Sigmoid colon (tissue), 7 donors: ENCODE results near the gene ATG4C. TPM values are rescaled to one million over a fixed set of nuclear protein-coding genes. Genes with fewer than 3 reads are reported as not detected.
A peak's percentile ranks its signal among the peaks of the same experiment; 100 is the strongest.
"Not testable (repeated sequence)": the region's sequence is repeated elsewhere in the genome, so short reads cannot be mapped to it uniquely, and the experiment has no call there.

Experiments used
- DNase-seq: peaks from one replicate; pipeline ENCODE4 v3.0.0-alpha.2; 2019
- H3K27ac ChIP-seq, 4 donors: fragments of 200-600 bp; sonication (generic); one replicate each; pipeline ENCODE4 v1.5.1; 2016 to 2019; ENCODE audit warnings: mild to moderate bottlenecking in 1 of 4
- H3K27me3 ChIP-seq, 3 donors: fragments of 200-600 bp; sonication (generic); one replicate each; pipeline ENCODE4 v1.5.1; 2019; ENCODE audit warnings: mild to moderate bottlenecking in 1 of 3
- H3K36me3 ChIP-seq, 4 donors: fragments of 200-600 bp; sonication (generic); one replicate each; pipeline ENCODE4 v1.5.1; 2016 to 2019
- H3K4me1 ChIP-seq, 4 donors: fragments of 200-600 bp; sonication (generic); one replicate each; pipeline ENCODE4 v1.5.1; 2017 to 2019
- H3K4me3 ChIP-seq, 4 donors: fragments of 200-600 bp; sonication (generic); one replicate each; pipeline ENCODE4 v1.5.1; 2017 to 2019; ENCODE audit warnings: mild to moderate bottlenecking in 2 of 4, moderate library complexity in 1 of 4
- H3K9me3 ChIP-seq, 4 donors: fragments of 200-600 bp in 3 of 4; sonication (generic) in 3 of 4; one replicate each; pipeline versions ENCODE4 v1.5.1 to v1.6.1; 2013 to 2019
- EP300 ChIP-seq, 4 donors: sonication (generic); formaldehyde crosslinking; IDR thresholded peaks; one replicate each; pipeline ENCODE4 v1.6.1; 2017; ENCODE audit warnings: antibody characterized with exemption in 4 of 4
- POLR2A ChIP-seq, 2 donors: fragments of 450-650 bp; IDR thresholded peaks; one replicate each; pipeline ENCODE4 v1.6.1; 2016; ENCODE audit warnings: antibody characterized with exemption in 2 of 2, mild to moderate bottlenecking in 2 of 2, moderate library complexity in 2 of 2
- POLR2AphosphoS5 ChIP-seq, 4 donors: sonication (generic); formaldehyde crosslinking; IDR thresholded peaks; one replicate each; pipeline ENCODE4 v1.6.1; 2017; ENCODE audit warnings: antibody characterized with exemption in 4 of 4
- WGBS, 2 donors: extraction: QIAGEN DNeasy Blood & Tissue Kit; methylation state at CpG; one replicate each; pipeline ENCODE4 v1.1.7; 2013; 5-methylcytosine and 5-hydroxymethylcytosine counted together
- intact Hi-C: fragments of 100-400 bp; cut with DNase I; formaldehyde crosslinking; loops from one replicate; pipeline ENCODE4 v1.15.1; 2023
- polyA plus RNA-seq, 3 donors: library from polyadenylated mRNA; stranded (reverse); fragments of 200-250 nt; gene quantifications; one replicate each; pipeline ENCODE4 v1.2.3, GENCODE V29; 2013
- total RNA-seq, 4 donors: library from RNA; depleted of rRNA; stranded (reverse); fragments of >200 nt; gene quantifications; one replicate each; pipeline ENCODE4 v1.1.0, GENCODE V29; 2016
- TF ChIP-seq, protein P1 (sequence below), 4 experiments: fragments of 450-650 bp in 3 of 4; fragments of 200-600 bp in 1 of 4; IDR thresholded peaks; one replicate each; pipeline ENCODE4 v1.5.1; 2016 to 2019; ENCODE audit warnings: antibody characterized with exemption in 4 of 4, mild to moderate bottlenecking in 3 of 4, moderate library complexity in 2 of 4
- donor health status: healthy with polysubstance abuse.
- donor health status: Bipolar disorder and iron deficiency.
- donor health status: healthy.

Gene ATG4C
- total and polyA plus RNA-seq, 7 donors, result 3.6 to 15.5 (median 9.0) TPM

DNA sequence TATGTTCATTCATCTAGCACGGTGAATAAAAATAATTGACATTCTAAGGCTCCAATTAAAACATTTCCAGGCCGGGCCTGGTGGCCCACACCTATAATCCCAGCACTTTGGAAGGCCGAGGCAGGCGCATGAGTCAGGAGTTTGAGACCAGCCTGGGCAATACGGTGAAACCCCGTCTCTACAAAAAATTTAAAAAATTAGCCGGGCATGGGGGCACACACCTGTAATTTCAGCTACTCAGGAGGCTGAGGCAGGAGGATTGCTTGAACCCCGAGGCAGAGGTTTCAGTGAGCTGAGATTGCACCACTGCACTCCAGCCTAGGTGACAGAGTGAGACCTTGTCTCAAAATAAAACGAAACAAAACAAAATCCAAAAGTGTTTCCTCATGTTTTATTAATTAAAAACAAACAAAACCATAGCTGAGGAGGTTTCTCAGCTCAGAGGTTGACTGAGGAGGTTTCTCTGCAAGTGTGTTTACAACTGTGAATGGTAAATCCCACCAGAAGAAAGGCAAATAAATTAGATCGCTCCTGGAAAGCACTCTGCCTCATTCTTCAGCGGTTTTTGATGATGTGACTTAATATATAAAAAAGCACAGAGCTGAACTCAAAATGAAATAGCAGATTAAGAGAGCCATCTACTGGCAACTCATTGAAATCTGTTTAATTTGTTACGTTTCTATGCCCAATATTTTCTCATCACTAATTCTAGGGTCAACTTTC is 37.7 kb upstream of the ATG4C start:
- no peak overlapping the region for H3K27ac ChIP-seq
- H3K36me3 ChIP-seq, result no peaks in the 10 kb centered on the region
- TF ChIP-seq, protein P1, sequence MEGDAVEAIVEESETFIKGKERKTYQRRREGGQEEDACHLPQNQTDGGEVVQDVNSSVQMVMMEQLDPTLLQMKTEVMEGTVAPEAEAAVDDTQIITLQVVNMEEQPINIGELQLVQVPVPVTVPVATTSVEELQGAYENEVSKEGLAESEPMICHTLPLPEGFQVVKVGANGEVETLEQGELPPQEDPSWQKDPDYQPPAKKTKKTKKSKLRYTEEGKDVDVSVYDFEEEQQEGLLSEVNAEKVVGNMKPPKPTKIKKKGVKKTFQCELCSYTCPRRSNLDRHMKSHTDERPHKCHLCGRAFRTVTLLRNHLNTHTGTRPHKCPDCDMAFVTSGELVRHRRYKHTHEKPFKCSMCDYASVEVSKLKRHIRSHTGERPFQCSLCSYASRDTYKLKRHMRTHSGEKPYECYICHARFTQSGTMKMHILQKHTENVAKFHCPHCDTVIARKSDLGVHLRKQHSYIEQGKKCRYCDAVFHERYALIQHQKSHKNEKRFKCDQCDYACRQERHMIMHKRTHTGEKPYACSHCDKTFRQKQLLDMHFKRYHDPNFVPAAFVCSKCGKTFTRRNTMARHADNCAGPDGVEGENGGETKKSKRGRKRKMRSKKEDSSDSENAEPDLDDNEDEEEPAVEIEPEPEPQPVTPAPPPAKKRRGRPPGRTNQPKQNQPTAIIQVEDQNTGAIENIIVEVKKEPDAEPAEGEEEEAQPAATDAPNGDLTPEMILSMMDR (IDR thresholded peaks at IDR 0.05), result peak in 3 of 4 experiments; percentile 10 to 63 (median 48)
- no peak for TF ChIP-seq POLR2AphosphoS5 (IDR thresholded peaks at IDR 0.05)
- H3K4me1 ChIP-seq, result peaks cover 0 to 23% (median 14%) of the 10 kb centered on the region in 4 donors
- no peaks in the 10 kb centered on the region for H3K9me3 ChIP-seq
- intact Hi-C loops, result loop anchor here (2.0 to 5.0 kb wide), 2 partner anchors 59 to 237 kb away; partner anchors contain the start of gene DOCK7
- no peaks in the 10 kb centered on the region for H3K27me3 ChIP-seq
- H3K4me3 ChIP-seq, result no peak overlapping the region
- no peak for DNase-seq
- WGBS, 2 donors, result 61 to 65% methylated on average over 12 of the region's 12 CpGs

DNA sequence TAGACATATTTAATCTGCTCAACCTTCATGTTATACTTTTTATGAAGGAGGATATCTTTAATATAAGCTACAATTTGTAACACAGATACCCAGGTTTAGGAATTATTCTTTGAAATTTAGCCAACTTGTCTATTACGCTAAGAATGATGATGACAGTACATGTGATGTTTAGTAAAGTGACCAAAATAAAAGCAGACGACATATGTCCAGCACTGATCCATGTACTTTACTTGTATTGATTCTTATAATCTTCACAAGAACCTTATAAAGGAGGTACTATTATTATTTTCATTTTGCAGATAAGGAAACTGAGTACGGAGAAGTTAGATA is 37.2 kb upstream of the ATG4C start:
- WGBS, 2 donors, result 63 to 68% methylated on average over 3 of the region's 3 CpGs
- peaks cover 0 to 24% (median 14%) of the 10 kb centered on the region in 4 donors for H3K4me1 ChIP-seq
- H3K9me3 ChIP-seq, result no peaks in the 10 kb centered on the region
- H3K36me3 ChIP-seq, result no peaks in the 10 kb centered on the region
- no peaks in the 10 kb centered on the region for H3K27me3 ChIP-seq
- TF ChIP-seq POLR2A (IDR thresholded peaks at IDR 0.05), result no peak
- TF ChIP-seq, protein P1 (IDR thresholded peaks at IDR 0.05), result peak in 1 of 4 experiments; percentile 29
- no peak for DNase-seq
- intact Hi-C loops, result loop anchor here (2.0 to 5.0 kb wide), 2 partner anchors 59 to 238 kb away; partner anchors contain the start of gene DOCK7
- H3K4me3 ChIP-seq, result no peak overlapping the region
- H3K27ac ChIP-seq, result no peak overlapping the region

DNA sequence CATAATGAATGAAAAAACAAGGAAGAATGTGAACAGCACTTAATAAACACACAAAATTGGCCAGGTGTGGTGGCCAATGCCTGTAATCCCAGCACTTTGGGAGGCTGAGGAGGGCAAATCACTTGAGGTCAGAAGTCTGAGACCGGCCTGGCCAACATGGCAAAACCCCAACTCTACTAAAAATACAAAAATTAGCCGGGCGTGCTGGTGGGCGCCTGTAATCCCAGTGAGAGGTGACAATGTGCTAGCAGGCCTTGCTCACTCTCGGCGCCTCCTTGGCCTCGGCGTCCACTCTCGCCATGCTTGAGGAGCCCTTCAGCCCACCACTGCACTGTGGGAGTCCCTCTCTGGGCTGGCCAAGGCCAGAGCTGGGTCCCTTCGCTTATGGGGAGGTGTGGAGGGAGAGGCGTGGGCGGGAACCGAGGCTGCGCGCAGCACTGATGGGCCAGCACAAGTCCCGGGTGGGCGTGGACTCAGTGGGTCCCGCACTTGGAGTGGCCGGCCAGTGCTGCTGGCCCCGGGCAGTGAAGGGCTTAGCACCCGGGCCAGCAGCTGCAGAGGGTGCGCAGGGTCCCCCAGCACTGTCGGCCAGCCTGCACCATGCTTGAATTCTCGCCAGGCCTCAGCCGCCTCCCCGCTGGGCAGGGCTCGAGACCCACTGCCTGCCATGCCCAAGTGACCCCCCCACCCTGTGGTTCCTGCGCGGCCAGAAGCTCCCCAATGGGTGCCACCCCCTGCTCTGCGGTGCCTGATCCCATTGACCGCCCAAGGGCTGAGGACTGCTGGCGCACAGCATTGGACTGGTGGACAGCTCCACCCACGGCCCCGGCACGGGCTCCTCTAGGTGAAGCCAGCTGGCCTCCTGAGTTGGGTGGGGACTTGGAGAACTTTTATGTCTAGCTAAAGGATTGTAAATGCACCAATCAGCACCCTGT is 30.6 kb upstream of the ATG4C start:
- Histone ChIP-seq H3K4me3 (no peak overlapping the region), H3K9me3 (no peaks in the 10 kb centered on the region), H3K27me3 (no peaks in the 10 kb centered on the region), H3K27ac (no peak overlapping the region), H3K36me3 (no peaks in the 10 kb centered on the region), H3K4me1 (peaks cover 0 to 10% (median 4%) of the 10 kb centered on the region in 4 donors)
- intact Hi-C loops, result no loop called here
- WGBS, 2 donors, result 95 to 96% methylated on average over 35 of the region's 35 CpGs
- no peak for DNase-seq
- TF ChIP-seq POLR2AphosphoS5 (IDR thresholded peaks at IDR 0.05) (no peak), EP300 (IDR thresholded peaks at IDR 0.05) (no peak), POLR2A (IDR thresholded peaks at IDR 0.05) (no peak)
- TF ChIP-seq, protein P1 (IDR thresholded peaks at IDR 0.05), result no peak

DNA sequence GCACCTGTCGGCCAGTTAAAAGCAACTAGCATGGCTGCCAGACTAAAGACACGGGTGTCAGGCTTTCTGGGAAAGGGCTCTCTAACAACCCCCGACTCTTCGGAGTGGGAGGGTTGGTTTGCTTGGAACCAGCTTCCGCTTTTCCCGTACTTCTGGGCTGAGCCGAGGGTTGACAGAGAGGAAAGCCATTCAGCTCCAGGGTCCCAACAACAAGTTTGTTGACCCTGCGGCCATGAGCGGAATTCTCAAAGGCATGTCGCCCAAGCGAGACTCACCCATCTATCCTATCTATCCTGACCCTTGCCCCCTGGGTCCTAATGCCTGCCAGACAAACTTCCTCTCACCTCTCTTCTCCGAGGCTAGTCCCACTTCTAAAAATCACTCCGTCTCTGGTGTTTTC is 29.0 kb upstream of the ATG4C start:
- 90 to 95% methylated on average over 13 of the region's 13 CpGs for WGBS, 2 donors

DNA sequence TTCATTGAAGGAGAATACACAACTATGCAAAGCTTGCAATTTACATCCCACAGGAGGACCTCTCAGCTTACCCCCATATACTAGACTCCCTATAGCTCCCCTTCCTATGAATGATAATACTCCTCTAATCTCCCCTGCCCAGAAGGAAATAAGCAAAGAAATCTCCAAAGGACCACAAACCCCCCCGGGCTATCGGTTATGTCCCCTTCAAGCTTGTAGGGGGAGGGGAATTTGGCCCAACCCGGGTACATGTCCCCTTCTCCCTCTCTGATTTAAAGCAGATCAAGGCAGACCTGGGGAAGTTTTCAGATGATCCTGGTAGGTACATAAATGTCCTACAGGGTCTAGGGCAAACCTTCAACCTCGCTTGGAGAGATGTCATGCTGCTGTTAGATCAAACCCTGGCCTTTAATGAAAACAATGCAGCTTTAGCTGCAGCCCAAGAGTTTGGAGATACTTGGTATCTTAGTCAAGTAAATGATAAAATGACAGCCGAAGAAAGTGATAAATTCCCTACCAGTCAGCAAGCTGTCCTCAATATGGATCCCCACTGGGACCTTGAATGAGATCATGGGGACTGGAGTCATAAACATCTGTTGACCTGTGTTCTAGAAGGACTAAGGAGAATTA is 27.6 kb upstream of the ATG4C start:
- intact Hi-C loops, DNase-seq, H3K36me3 ChIP-seq, H3K27ac ChIP-seq, H3K4me1 ChIP-seq, H3K4me3 ChIP-seq, H3K9me3 ChIP-seq, H3K27me3 ChIP-seq: not testable (repeated sequence)
- 88 to 92% methylated on average over 5 of the region's 5 CpGs for WGBS, 2 donors

More for the DNA sequence above, 29.0 kb upstream of the ATG4C start:
- H3K36me3 ChIP-seq, H3K4me3 ChIP-seq, DNase-seq, H3K27me3 ChIP-seq, H3K9me3 ChIP-seq, H3K27ac ChIP-seq, H3K4me1 ChIP-seq, intact Hi-C loops: not testable (repeated sequence)

DNA sequence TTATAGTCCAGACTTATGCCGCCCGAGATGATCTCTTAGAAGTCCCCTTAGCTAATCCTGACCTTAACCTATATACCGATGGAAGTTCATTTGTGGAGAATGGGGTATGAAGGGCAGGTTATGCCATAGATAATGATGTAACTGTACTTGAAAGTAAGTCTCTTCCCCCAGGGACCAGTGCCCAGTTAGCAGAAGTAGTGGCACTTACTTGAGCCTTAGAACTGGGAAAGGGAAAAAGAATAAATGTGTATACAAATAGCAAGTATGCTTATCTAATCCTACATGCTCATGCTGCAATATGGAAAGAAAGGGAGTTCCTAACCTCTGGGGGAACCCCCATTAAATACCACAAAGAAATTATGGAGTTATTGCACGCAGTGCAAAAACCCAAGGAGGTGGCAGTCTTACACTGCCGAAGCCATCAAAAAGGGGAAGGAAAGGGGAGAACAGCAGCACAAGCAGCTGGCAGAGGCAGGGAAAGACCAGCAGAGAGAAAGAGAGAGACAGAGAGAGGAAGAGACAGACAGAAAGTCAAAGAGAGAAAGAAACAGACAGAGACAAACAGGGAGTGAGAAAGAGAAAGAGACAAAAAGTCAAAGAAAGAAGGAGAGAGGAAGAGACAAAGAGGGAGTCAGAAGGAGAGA is 24.6 kb upstream of the ATG4C start:
- H3K27me3 ChIP-seq, H3K4me1 ChIP-seq, intact Hi-C loops, H3K9me3 ChIP-seq, H3K4me3 ChIP-seq, H3K36me3 ChIP-seq, DNase-seq, H3K27ac ChIP-seq: not testable (repeated sequence)
- WGBS, 2 donors, result 76 to 81% methylated on average over 5 of the region's 5 CpGs

DNA sequence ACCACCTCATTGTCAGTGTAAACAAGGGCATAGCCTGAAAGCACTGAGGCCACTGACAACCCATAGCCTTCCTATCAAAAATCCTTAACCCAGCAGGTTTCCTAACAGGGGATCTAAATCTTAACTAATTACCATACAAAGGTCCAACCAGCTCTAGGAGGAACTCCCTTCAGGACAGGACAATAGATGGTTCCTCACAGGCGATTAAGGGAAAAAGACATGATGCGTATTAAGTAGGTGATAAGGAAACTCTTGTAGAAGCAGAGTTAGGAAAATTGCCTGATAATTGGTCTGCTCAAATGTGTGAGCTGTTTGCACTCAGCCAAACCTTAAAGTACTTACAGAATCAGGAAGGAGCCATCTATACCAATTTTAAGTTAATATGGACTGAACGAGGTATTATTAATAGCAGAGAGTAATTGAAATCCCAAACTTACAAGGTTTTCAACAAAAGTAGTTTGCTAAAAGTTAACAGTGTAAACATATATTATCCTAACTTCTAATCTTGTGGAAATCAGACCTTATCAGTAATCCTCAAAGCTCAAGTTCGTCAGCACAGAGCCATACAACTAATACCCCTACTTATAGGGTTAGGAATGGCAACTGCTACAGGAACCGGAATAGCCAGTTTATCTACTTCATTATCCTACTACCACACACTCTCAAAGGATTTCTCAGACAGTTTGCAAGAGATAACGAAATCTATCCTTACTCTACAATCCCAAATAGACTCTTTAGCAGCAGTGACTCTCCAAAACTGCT is 23.7 kb upstream of the ATG4C start:
- H3K9me3 ChIP-seq, H3K27me3 ChIP-seq, H3K36me3 ChIP-seq, intact Hi-C loops, DNase-seq, H3K27ac ChIP-seq, H3K4me3 ChIP-seq, H3K4me1 ChIP-seq: not testable (repeated sequence)
- 56 to 81% methylated on average over 6 of the region's 6 CpGs for WGBS, 2 donors
